GM12873 (cell line): ENCODE data around the gene ETV2.

Experiments used
- TF ChIP-seq, protein P1 (sequence below): IDR thresholded peaks from 2 replicates; pipeline ENCODE4 v1.5.1; 2012; ENCODE audit warnings: low read depth, mild to moderate bottlenecking, moderate library complexity, low read length, control low read depth; ENCODE audit not compliant: insufficient read depth; ENCODE audit errors: missing control alignments

The ETV2 gene

DNA sequence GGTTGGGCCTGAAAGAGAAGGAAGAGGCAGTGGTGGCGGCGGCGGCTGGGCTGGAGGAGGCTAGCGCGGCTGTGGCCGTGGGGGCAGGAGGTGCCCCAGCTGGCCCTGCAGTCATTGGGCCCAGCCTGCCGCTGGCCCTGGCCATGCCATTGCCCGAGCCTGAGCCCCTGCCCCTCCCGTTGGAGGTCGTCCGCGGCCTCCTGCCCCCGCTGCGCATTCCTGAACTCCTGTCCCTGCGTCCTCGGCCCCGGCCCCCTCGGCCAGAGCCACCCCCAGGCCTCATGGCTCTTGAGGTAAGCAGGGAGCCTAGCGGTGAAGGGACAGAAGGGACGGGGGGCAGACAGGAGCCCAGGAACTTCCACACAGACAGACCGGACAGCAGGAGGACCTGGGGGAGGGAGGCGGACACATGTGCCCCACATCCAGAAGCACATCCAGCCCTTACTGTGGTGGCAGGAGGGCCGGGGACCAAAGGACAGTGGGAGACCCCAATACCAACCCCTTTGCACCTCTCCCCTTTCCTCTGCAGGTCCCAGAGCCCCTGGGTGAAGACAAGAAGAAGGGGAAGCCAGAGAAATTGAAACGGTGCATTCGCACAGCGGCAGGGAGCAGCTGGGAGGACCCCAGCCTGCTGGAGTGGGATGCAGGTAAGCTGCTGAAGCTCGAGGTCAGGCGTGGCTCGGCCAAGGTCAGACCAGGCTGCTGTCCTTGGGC is 7.7 kb upstream of the ETV2 start:
- TF ChIP-seq, protein P1, sequence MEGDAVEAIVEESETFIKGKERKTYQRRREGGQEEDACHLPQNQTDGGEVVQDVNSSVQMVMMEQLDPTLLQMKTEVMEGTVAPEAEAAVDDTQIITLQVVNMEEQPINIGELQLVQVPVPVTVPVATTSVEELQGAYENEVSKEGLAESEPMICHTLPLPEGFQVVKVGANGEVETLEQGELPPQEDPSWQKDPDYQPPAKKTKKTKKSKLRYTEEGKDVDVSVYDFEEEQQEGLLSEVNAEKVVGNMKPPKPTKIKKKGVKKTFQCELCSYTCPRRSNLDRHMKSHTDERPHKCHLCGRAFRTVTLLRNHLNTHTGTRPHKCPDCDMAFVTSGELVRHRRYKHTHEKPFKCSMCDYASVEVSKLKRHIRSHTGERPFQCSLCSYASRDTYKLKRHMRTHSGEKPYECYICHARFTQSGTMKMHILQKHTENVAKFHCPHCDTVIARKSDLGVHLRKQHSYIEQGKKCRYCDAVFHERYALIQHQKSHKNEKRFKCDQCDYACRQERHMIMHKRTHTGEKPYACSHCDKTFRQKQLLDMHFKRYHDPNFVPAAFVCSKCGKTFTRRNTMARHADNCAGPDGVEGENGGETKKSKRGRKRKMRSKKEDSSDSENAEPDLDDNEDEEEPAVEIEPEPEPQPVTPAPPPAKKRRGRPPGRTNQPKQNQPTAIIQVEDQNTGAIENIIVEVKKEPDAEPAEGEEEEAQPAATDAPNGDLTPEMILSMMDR: no peak

DNA sequence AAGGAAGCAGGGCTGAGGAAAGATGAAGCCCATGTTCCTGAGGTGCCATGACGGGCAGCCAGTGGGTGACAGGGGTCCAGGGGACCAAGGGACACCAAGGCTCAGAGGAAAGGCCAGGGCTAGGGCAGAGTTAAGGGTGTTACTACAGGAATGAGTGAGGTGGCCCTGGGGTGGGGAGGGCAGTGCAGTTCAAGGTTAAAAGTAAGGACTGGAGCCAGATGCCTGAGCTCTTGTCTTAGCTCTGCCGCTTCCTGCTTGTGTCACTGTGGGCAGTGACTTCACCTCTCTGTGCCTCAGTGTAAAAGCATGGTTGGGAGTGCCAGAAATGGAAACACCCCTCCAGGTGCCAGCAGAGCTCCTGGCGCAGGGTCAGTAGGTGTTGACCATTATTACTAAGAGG is 4.9 kb upstream of the ETV2 start:
- TF ChIP-seq, protein P1: no peak

DNA sequence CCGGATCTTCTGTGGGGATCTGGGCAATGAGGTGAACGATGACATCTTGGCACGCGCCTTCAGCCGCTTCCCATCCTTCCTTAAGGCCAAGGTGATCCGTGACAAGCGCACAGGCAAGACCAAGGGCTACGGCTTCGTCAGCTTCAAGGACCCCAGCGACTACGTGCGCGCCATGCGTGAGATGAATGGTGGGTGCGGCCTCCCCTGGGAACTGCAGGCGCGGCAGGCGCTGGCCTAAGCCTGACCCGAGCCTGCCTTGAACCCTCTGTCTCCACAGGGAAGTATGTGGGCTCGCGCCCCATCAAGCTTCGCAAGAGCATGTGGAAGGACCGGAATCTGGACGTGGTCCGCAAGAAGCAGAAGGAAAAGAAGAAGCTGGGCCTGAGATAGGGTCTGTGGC is 4.4 kb upstream of the ETV2 start:
- TF ChIP-seq, protein P1: no peak

DNA sequence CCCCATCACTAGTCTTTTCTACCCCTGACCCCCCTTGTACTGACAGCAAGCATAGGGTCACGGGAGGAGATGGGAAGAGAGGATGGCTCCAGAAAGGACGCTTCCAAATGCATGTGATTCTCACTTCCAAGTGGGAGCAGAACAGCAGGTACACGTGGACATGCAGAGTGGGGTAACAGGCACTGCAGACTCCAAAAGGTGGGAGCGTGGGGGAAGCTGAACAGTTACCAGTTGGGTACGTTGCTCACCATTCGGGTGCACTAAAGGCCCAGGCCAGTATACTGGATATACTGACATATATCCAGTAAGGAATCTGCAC is 2.3 kb upstream of the ETV2 start:
- TF ChIP-seq, protein P1: no peak

DNA sequence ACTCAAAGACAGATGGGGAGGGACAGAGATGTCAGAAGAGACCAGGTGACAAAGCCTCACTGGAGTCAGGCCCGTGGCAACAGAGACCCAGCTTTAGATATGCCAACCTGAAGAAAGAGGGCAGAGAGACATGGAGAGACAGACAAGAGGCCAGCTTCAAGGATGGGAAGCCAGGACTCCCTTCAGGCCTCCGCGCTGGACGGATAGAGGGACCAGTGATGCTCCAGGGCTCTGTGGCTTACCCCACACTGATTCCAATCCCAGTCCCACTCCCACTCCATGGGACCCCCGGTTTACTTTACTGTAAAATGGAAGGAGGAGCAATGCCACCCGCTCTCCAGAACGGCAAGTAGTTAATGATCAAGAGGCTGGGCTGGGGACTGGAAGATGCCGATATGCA is 1.7 kb upstream of the ETV2 start:
- TF ChIP-seq, protein P1: no peak

DNA sequence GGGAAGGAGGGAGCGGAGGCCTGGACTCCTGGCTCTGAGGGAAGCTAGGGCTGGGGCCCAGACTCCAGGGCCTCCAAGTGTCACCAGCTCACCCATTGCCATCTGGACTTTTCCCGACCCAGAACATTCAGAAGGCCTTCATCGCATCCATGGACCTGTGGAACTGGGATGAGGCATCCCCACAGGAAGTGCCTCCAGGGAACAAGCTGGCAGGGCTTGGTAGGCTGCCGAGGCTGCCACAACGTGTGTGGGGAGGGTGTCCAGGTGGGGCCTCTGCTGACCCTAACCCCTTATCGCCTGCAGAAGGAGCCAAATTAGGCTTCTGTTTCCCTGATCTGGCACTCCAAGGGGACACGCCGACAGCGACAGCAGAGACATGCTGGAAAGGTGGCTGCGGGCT is 767 bp downstream of the ETV2 start:
- TF ChIP-seq, protein P1: no peak

DNA sequence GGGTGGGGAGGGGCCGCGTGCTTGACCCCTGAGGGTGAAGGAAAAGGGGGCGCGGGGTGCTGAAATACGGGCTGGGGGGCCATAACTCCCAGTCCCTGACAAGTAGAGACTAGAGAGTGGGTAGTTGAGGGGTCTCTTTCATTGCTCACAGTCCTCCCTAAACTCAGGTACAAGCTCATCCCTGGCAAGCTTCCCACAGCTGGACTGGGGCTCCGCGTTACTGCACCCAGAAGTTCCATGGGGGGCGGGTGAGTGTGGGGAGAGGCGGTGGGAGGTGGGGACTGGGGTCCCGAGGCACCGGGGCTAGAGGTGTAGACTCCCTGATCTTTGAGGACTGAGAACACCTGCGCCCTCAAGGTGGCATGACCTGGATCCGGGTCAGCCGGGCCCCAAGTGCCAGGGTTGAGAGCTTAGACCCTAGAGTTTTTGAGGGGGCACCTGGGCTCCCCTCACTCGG is 1.3 kb downstream of the ETV2 start:
- TF ChIP-seq, protein P1: no peak
